ENCODE results near the gene SCNN1B.

The SCNN1B gene

DNA sequence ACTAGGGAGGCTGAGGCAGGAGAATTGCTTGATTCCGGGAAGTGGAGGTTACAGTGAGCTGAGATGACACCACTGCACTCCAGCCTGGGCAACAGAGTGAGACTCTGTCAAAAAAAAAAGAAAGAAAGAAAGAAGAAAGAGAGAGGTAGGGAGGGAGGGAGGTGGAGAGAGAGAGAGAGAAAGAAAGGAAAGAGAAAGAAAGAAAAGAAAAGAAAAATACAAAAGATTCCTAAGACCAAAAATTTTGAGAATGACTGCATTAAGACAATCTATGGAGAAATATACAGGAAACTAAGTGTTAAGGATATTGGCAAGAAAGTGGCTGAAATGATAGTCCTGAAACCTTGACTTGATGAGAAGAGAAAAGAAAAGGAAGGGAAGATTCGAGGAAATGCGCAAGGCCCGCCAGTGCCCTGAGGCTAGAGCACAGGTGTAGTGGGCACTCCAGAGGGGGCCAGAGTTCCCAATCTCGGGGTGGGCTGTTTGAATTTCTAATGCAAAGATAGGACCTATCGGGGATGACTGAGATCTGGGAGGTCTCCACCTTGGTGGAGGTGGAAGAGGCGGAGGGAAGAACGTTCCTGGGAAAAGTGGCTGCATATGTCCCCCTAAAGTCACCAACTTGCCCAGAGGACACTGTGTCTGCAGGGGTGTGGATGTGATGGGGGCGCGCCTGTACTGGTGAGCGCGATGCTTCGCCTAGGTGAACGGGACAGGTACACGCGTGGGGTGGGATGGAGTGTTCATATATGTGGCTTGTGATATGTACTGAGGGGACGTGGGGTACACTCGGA is 654 bp upstream of the SCNN1B start:
- Histone ChIP-seq H2AFZ (ENCODE audit: low read depth, low read length) (no peak overlapping the region), H3K27me3 (ENCODE audit: low read depth, low read length) (peaks cover 23% of the 10 kb centered on the region), H3K36me3 (replicated peaks; ENCODE audit: low read depth, low read length) (no peaks in the 10 kb centered on the region), H3K9me3 (ENCODE audit: insufficient read depth, low read length) (no peaks in the 10 kb centered on the region), H3K27ac (ENCODE audit: low read length) (no peak overlapping the region), H3K79me2 (ENCODE audit: low read length) (no peaks in the 10 kb centered on the region), H3K4me2 (ENCODE audit: low read length) (peak overlapping the region; percentile 71), H3K4me3 (ENCODE audit: low read length) (peak overlapping the region; percentile 75), H3K4me1 (ENCODE audit: low read length) (peaks cover 8% of the 10 kb centered on the region; the same call in 1 of the 2 replicates), H4K20me1 (ENCODE audit: insufficient read depth, low read length) (no peaks in the 10 kb centered on the region), H3K9ac (ENCODE audit: low read length) (no peak overlapping the region)
- TF ChIP-seq, protein P1, sequence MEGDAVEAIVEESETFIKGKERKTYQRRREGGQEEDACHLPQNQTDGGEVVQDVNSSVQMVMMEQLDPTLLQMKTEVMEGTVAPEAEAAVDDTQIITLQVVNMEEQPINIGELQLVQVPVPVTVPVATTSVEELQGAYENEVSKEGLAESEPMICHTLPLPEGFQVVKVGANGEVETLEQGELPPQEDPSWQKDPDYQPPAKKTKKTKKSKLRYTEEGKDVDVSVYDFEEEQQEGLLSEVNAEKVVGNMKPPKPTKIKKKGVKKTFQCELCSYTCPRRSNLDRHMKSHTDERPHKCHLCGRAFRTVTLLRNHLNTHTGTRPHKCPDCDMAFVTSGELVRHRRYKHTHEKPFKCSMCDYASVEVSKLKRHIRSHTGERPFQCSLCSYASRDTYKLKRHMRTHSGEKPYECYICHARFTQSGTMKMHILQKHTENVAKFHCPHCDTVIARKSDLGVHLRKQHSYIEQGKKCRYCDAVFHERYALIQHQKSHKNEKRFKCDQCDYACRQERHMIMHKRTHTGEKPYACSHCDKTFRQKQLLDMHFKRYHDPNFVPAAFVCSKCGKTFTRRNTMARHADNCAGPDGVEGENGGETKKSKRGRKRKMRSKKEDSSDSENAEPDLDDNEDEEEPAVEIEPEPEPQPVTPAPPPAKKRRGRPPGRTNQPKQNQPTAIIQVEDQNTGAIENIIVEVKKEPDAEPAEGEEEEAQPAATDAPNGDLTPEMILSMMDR (IDR thresholded peaks at IDR 0.05; ENCODE audit: low read depth, low read length): no peak
- no peak for TF ChIP-seq EZH2phosphoT487 (IDR thresholded peaks at IDR 0.05; ENCODE audit: low read depth)

DNA sequence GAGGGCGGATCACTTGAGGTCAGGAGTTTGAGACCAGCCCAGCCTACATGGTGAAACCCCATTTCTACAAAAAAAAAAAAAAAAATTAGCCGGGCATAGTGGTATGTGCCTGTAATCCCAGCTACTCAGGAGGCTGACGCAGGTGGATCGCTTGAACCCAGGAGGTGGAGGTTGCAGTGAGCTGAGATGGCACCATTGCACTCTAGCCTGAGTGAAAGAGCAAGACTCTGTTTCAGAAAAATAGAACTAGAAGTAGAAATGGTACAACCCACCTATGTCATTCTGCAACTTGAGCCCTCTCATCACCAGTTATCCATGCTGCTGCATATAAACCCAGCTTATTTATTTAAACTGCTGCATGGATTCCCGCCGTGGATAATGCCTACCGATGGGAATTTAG is 1.6 kb downstream of the SCNN1B start:
- no peaks in the 10 kb centered on the region for H4K20me1 ChIP-seq (ENCODE audit: insufficient read depth, low read length)
- no peaks in the 10 kb centered on the region for H3K9me3 ChIP-seq (ENCODE audit: insufficient read depth, low read length)
- H3K79me2 ChIP-seq (ENCODE audit: low read length): no peaks in the 10 kb centered on the region
- no peak overlapping the region for H3K9ac ChIP-seq (ENCODE audit: low read length)
- H2AFZ ChIP-seq (ENCODE audit: low read depth, low read length): no peak overlapping the region
- no peak overlapping the region for H3K27ac ChIP-seq (ENCODE audit: low read length)
- H3K4me3 ChIP-seq (ENCODE audit: low read length): no peak overlapping the region
- H3K4me1 ChIP-seq (ENCODE audit: low read length): 0 out of 2 replicates have a peak, but pooled peaks cover 5% of the 10 kb centered on the region
- no peaks in the 10 kb centered on the region for H3K36me3 ChIP-seq (replicated peaks; ENCODE audit: low read depth, low read length)
- TF ChIP-seq, protein P1 (IDR thresholded peaks at IDR 0.05; ENCODE audit: low read depth, low read length): no peak
- no peak for TF ChIP-seq EZH2phosphoT487 (IDR thresholded peaks at IDR 0.05; ENCODE audit: low read depth)
- peaks cover 27% of the 10 kb centered on the region for H3K27me3 ChIP-seq (ENCODE audit: low read depth, low read length)
- no peak overlapping the region for H3K4me2 ChIP-seq (ENCODE audit: low read length)

DNA sequence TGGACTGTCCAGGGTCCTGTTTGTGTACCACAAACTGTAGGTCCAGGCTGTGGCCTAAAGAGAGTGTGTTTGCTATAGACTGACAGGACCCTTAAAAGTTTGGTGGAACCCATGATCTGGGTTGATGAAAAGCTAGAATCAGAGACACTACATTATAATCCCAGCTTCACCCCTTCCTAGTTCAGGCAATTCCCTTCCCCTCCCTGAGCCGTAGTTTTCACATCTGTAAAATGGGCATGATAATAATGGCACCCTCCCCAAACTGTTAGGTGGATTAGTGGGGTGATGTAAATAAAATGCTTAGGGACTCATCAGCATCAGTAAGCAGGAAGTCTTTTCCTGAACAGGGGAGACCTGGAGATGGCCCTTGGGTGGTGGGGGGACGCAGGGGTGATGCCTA is 2.5 kb downstream of the SCNN1B start:
- Histone ChIP-seq H3K36me3 (replicated peaks; ENCODE audit: low read depth, low read length) (no peaks in the 10 kb centered on the region), H3K9me3 (ENCODE audit: insufficient read depth, low read length) (no peaks in the 10 kb centered on the region), H3K27ac (ENCODE audit: low read length) (no peak overlapping the region), H3K9ac (ENCODE audit: low read length) (no peak overlapping the region), H3K4me2 (ENCODE audit: low read length) (no peak overlapping the region), H4K20me1 (ENCODE audit: insufficient read depth, low read length) (no peaks in the 10 kb centered on the region), H3K79me2 (ENCODE audit: low read length) (no peaks in the 10 kb centered on the region), H2AFZ (ENCODE audit: low read depth, low read length) (no peak overlapping the region), H3K4me3 (ENCODE audit: low read length) (no peak overlapping the region), H3K27me3 (ENCODE audit: low read depth, low read length) (peaks cover 27% of the 10 kb centered on the region), H3K4me1 (ENCODE audit: low read length) (0 out of 2 replicates have a peak, but pooled peaks cover 5% of the 10 kb centered on the region)
- TF ChIP-seq, protein P1 (IDR thresholded peaks at IDR 0.05; ENCODE audit: low read depth, low read length): no peak

DNA sequence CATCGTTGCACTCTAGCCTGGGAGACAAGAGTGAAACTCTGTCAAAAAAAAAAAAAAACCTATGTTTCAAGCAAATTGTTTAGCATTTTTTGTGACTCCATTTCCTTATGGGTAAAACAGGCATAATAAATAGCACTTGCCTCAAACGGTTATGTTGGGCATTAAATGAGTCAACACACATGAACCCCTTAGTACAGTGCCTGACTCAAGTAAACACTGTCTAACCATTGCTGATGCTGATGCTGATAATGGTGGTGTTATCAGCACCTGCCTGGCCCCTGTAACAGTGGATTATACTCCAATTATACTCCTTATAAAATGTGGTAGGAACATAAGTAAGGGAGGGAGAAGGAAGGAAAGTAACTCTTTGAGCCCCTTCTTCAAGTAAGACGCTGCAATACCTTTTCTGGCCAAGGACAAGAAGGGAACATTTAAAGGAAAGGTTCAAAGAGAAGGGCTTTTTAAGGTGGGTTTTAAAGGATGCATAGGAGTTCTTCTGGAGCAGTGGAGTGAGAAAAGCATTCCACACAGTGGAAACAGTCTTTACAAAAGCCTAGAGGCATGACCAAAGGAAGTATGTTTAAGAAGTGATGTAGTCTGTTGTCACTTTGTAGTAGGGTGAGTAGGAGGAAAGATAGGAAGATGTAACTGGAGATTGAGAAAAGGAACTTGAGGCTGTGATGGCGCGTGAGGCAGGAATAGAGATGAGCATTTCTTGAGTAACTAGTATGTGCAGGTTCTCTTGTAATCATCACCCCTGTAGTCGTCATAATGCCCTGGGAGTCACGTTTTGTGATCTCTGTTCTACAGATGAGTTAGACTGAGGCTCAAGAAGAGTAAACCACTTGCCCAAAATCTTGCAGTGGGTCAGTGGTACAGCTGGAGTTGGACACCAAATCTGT is 4.3 kb downstream of the SCNN1B start:
- peaks cover 25% of the 10 kb centered on the region for H3K27me3 ChIP-seq (ENCODE audit: low read depth, low read length)
- H3K36me3 ChIP-seq (replicated peaks; ENCODE audit: low read depth, low read length): no peaks in the 10 kb centered on the region
- no peak overlapping the region for H3K4me2 ChIP-seq (ENCODE audit: low read length)
- no peak overlapping the region for H3K27ac ChIP-seq (ENCODE audit: low read length)
- 0 out of 2 replicates have a peak, but pooled peaks cover 4% of the 10 kb centered on the region for H3K4me1 ChIP-seq (ENCODE audit: low read length)
- H4K20me1 ChIP-seq (ENCODE audit: insufficient read depth, low read length): no peaks in the 10 kb centered on the region
- H3K4me3 ChIP-seq (ENCODE audit: low read length): no peak overlapping the region
- no peak overlapping the region for H2AFZ ChIP-seq (ENCODE audit: low read depth, low read length)
- H3K79me2 ChIP-seq (ENCODE audit: low read length): no peaks in the 10 kb centered on the region
- TF ChIP-seq EZH2phosphoT487 (IDR thresholded peaks at IDR 0.05; ENCODE audit: low read depth): no peak
- TF ChIP-seq, protein P1 (IDR thresholded peaks at IDR 0.05; ENCODE audit: low read depth, low read length): no peak
- H3K9me3 ChIP-seq (ENCODE audit: insufficient read depth, low read length): no peaks in the 10 kb centered on the region
- no peak overlapping the region for H3K9ac ChIP-seq (ENCODE audit: low read length)

Data from OCI-LY3 (cell line).